Activated CD4-positive, alpha-beta memory T cell treated with anti-CD3 and anti-CD28 coated beads, Interleukin-2, amount 10 ng/mL, durations not matched to agents 7 days and 5 days (primary cell): Measurements from ENCODE around the gene MPDZ. TPM values are rescaled to one million over a fixed set of nuclear protein-coding genes. Genes with fewer than 3 reads are reported as not detected.

Source experiments
- CTCF ChIA-PET: fragments of 350-600 bp; sonication (Branson Sonifier 250); formaldehyde crosslinking; loops from one replicate; lab custom pipeline; 2021; ENCODE audit warnings: antibody characterized with exemption, inconsistent platforms; lab: Charles Lee
- POLR2A ChIA-PET: fragments of 350-600 bp; sonication (Branson Sonifier 250); formaldehyde crosslinking; loops from one replicate; lab custom pipeline; 2021; ENCODE audit warnings: antibody characterized with exemption; lab: Charles Lee
- DNase-seq: peaks from one replicate; pipeline ENCODE4 v3.0.0-alpha.2; 2020
- H3K27ac Mint-ChIP-seq: one replicate; pipeline ENCODE4 v1.8.0; 2021; ENCODE audit warnings: mild to moderate bottlenecking, mixed read lengths
- H3K27me3 Mint-ChIP-seq: one replicate; pipeline ENCODE4 v1.8.0; 2021; ENCODE audit warnings: mixed read lengths
- H3K36me3 Mint-ChIP-seq: one replicate; pipeline ENCODE4 v1.8.0; 2021; ENCODE audit warnings: low read depth, mixed read lengths
- H3K4me1 Mint-ChIP-seq: one replicate; pipeline ENCODE4 v1.8.0; 2021; ENCODE audit warnings: mixed read lengths
- H3K4me3 Mint-ChIP-seq: one replicate; pipeline ENCODE4 v1.8.0; 2021; ENCODE audit warnings: mild to moderate bottlenecking, mixed read lengths
- H3K9me3 Mint-ChIP-seq: one replicate; pipeline ENCODE4 v1.8.0; 2021; ENCODE audit warnings: mixed read lengths
- total RNA-seq, 2 experiments: library from RNA; stranded (reverse); gene quantifications; one replicate each; pipeline ENCODE4 v1.2.3, GENCODE V29; 2021

The MPDZ gene
- not detected for total RNA-seq

GRCh38 chr9:13279284-13280141 is at the start of gene MPDZ:
Gene MPDZ (minus strand): TSS chr9:13279692. CDS start chr9:13250315, 29,377 bp downstream.
- peaks cover 10% of the 10 kb centered on the region for H3K27me3 Mint-ChIP-seq

DNA sequence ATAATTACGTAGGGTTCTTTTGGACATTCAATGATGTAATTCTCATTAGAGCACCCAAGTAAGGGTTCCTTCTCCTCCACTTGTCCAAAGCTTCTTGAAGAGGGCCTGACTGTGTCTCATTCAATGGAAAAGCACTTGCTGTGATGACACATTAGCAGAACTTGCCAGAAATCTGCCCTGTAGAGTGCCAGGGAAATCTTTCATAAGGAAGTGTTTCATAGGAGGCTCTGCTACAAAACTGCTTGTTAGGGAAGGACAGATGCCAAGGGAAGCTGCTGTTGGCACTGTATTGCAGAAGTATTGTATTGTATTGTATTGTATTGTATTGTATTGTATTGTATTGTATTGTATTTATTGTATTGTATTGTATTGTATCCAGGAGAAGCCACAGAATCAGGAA is 45.5 kb upstream of the MPDZ start:
- no peak overlapping the region for H3K27ac Mint-ChIP-seq
- CTCF ChIA-PET = no interaction called here
- H3K36me3 Mint-ChIP-seq = no peaks in the 10 kb centered on the region
- no peak overlapping the region for H3K4me3 Mint-ChIP-seq
- no peaks in the 10 kb centered on the region for H3K4me1 Mint-ChIP-seq
- POLR2A ChIA-PET = no interaction called here
- DNase-seq = no peak
- H3K27me3 Mint-ChIP-seq = no peaks in the 10 kb centered on the region
- peaks cover 6% of the 10 kb centered on the region for H3K9me3 Mint-ChIP-seq

More at GRCh38 chr9:13279284-13280141, at the start of gene MPDZ:
- H3K4me1 Mint-ChIP-seq = no peaks in the 10 kb centered on the region
- no peak within 1 kb of the TSS for H3K27ac Mint-ChIP-seq
- no peak for DNase-seq
- no peaks in the 10 kb centered on the region for H3K9me3 Mint-ChIP-seq
- H3K36me3 Mint-ChIP-seq = no peaks in the 10 kb centered on the region
- no peak within 1 kb of the TSS for H3K4me3 Mint-ChIP-seq
- ChIA-PET POLR2A (no interaction called here), CTCF (no interaction called here)

GRCh38 chr9:13322828-13323550 is 43.5 kb upstream of the MPDZ start:
- Mint-ChIP-seq H3K36me3 (no peaks in the 10 kb centered on the region), H3K27ac (no peak overlapping the region), H3K4me1 (no peaks in the 10 kb centered on the region), H3K27me3 (no peaks in the 10 kb centered on the region), H3K9me3 (peaks cover 10% of the 10 kb centered on the region), H3K4me3 (no peak overlapping the region)
- CTCF ChIA-PET = no interaction called here
- POLR2A ChIA-PET = no interaction called here
- DNase-seq = no peak

- Mint-ChIP-seq H3K27ac (no peak overlapping the region), H3K9me3 (peaks cover 10% of the 10 kb centered on the region), H3K27me3 (no peaks in the 10 kb centered on the region), H3K4me1 (no peaks in the 10 kb centered on the region), H3K4me3 (no peak overlapping the region), H3K36me3 (no peaks in the 10 kb centered on the region)
- ChIA-PET POLR2A (no interaction called here), CTCF (no interaction called here)
- no peak for DNase-seq
These were observed 38.5 kb upstream of the MPDZ start for GRCh38 chr9:13318027-13318426.

DNA sequence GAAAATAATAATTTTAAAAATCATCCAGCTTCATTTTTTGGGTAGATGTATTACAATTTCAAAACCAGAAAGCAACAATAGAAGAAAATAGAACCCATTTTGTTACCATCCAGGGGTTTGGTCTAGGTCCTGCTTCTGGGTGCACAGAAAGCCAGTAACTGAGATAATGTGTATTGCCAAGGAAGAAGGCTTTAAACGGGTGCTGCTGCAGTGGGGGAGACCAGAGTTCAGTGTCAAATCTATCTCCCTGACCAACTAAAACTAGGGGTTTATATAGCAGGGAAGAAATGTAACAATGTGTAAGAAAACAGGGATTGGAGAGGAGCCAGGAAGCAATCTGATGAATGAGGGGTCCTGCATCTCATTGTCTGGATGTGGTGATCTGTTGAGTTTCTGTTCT is 17.5 kb upstream of the MPDZ start:
- ChIA-PET POLR2A (no interaction called here), CTCF (no interaction called here)
- DNase-seq = no peak
- no peaks in the 10 kb centered on the region for H3K27me3 Mint-ChIP-seq
- H3K36me3 Mint-ChIP-seq = no peaks in the 10 kb centered on the region
- H3K27ac Mint-ChIP-seq = no peak overlapping the region
- no peaks in the 10 kb centered on the region for H3K4me1 Mint-ChIP-seq
- peaks cover 17% of the 10 kb centered on the region for H3K9me3 Mint-ChIP-seq
- H3K4me3 Mint-ChIP-seq = no peak overlapping the region

DNA sequence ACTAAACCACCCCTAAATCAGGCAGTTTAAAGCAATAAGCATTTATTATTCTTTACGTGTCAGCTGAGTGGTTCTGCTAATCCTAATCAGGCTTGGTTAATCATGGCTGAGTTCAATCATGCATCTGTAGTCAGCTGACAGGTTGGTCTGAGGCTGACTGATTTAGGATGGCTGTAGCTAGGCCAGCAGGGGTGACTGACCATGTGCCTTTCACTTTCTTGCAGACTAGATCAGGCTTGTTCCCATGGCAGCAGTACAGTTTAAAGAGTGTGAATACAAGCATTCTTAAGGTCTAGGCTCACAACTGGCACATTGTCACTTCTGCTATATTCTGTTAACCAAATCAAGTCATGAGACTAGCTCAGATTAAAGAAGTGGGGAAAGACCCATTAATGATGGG is 16.1 kb upstream of the MPDZ start:
- Mint-ChIP-seq H3K4me1 (no peaks in the 10 kb centered on the region), H3K36me3 (no peaks in the 10 kb centered on the region)

DNA sequence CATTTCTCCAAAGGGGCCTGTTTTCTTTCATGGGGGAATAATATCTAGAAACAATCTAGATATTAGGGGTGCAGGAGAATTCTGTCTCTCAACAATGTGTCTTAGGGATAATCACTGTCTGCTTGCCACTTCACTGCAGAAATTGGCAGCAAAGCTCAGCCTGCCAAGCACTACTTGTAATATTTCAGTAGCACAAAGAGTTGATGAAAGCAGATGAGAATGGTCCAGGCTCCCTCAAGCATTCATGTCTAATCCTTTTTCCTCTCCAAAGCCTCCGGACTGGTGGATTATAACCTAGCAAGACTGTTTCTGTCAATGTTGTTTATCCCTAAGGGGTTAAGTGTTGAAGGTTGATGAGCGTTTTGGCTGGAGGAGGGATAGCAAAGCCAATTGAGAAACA is 13.3 kb upstream of the MPDZ start:
- no peaks in the 10 kb centered on the region for H3K4me1 Mint-ChIP-seq
- CTCF ChIA-PET = no interaction called here
- no peaks in the 10 kb centered on the region for H3K36me3 Mint-ChIP-seq

More for the DNA sequence above, 16.1 kb upstream of the MPDZ start:
- POLR2A ChIA-PET = no interaction called here
- DNase-seq = no peak
- H3K4me3 Mint-ChIP-seq = no peak overlapping the region
- no peak overlapping the region for H3K27ac Mint-ChIP-seq
- H3K27me3 Mint-ChIP-seq = no peaks in the 10 kb centered on the region
- peaks cover 13% of the 10 kb centered on the region for H3K9me3 Mint-ChIP-seq
- CTCF ChIA-PET = interaction anchor here (1.4 kb wide), 1 partner anchor 132 kb away, joined by 3 read pairs; no protein-coding TSS in a partner anchor

GRCh38 chr9:13292158-13292557 is 12.7 kb upstream of the MPDZ start:
- DNase-seq = no peak
- Mint-ChIP-seq H3K4me3 (no peak overlapping the region), H3K27me3 (no peaks in the 10 kb centered on the region), H3K9me3 (peaks cover 9% of the 10 kb centered on the region), H3K36me3 (no peaks in the 10 kb centered on the region), H3K27ac (no peak overlapping the region), H3K4me1 (no peaks in the 10 kb centered on the region)
- ChIA-PET POLR2A (no interaction called here), CTCF (no interaction called here)

More for the DNA sequence above, 13.3 kb upstream of the MPDZ start:
- peaks cover 10% of the 10 kb centered on the region for H3K9me3 Mint-ChIP-seq
- DNase-seq = no peak
- H3K27me3 Mint-ChIP-seq = no peaks in the 10 kb centered on the region
- POLR2A ChIA-PET = no interaction called here
- no peak overlapping the region for H3K4me3 Mint-ChIP-seq
- no peak overlapping the region for H3K27ac Mint-ChIP-seq

- Mint-ChIP-seq H3K27me3 (no peaks in the 10 kb centered on the region), H3K27ac (no peak overlapping the region), H3K4me1 (no peaks in the 10 kb centered on the region), H3K9me3 (peaks cover 7% of the 10 kb centered on the region), H3K36me3 (no peaks in the 10 kb centered on the region), H3K4me3 (no peak overlapping the region)
- ChIA-PET POLR2A (no interaction called here), CTCF (no interaction called here)
- no peak for DNase-seq
These were observed 12.2 kb upstream of the MPDZ start for GRCh38 chr9:13291718-13292117.

GRCh38 chr9:13284011-13284410 is 4.5 kb upstream of the MPDZ start:
- Mint-ChIP-seq H3K36me3 (no peaks in the 10 kb centered on the region), H3K4me1 (no peaks in the 10 kb centered on the region), H3K9me3 (peaks cover 5% of the 10 kb centered on the region), H3K4me3 (no peak overlapping the region), H3K27ac (no peak overlapping the region), H3K27me3 (peaks cover 8% of the 10 kb centered on the region)
- POLR2A ChIA-PET = no interaction called here
- CTCF ChIA-PET = no interaction called here
- no peak for DNase-seq

- no peak overlapping the region for H3K27ac Mint-ChIP-seq
- DNase-seq = no peak
- CTCF ChIA-PET = no interaction called here
- POLR2A ChIA-PET = no interaction called here
- no peaks in the 10 kb centered on the region for H3K4me1 Mint-ChIP-seq
- H3K4me3 Mint-ChIP-seq = no peak overlapping the region
- peaks cover 2% of the 10 kb centered on the region for H3K9me3 Mint-ChIP-seq
- no peaks in the 10 kb centered on the region for H3K36me3 Mint-ChIP-seq
- H3K27me3 Mint-ChIP-seq = peaks cover 10% of the 10 kb centered on the region
These were observed 3.5 kb upstream of the MPDZ start for GRCh38 chr9:13282998-13283397.

GRCh38 chr9:13281356-13282016 is 2.0 kb upstream of the MPDZ start:
- peaks cover 10% of the 10 kb centered on the region for H3K27me3 Mint-ChIP-seq
- ChIA-PET CTCF (no interaction called here), POLR2A (no interaction called here)
- H3K27ac Mint-ChIP-seq = no peak overlapping the region
- no peaks in the 10 kb centered on the region for H3K4me1 Mint-ChIP-seq
- no peaks in the 10 kb centered on the region for H3K9me3 Mint-ChIP-seq
- H3K36me3 Mint-ChIP-seq = no peaks in the 10 kb centered on the region
- H3K4me3 Mint-ChIP-seq = no peak overlapping the region
- DNase-seq = no peak
